Right lung (tissue), 5 donors: ENCODE results near the gene POLDIP3. TPM values are rescaled to one million over a fixed set of nuclear protein-coding genes. Genes with fewer than 3 reads are reported as not detected.

Source experiments
- DNase-seq, 2 donors: peaks; one replicate each; pipeline ENCODE4 v3.0.0-alpha.2; 2013
- polyA plus RNA-seq, 5 donors: library from polyadenylated mRNA; unstranded; fragments of 120-200 nt; gene quantifications; one replicate each; pipeline versions ENCODE4 v1.2.1 to v1.2.3, GENCODE V29; 2013; ENCODE audit warnings: inconsistent platforms in 1 of 5, low replicate concordance in 1 of 5; ENCODE audit not compliant: insufficient read length in 5 of 5, insufficient read depth in 1 of 5

POLDIP3 gene
- polyA plus RNA-seq, 5 donors: 106 to 116 (median 111) TPM

- DNase-seq: no peak
Measured at GRCh38 chr22:42644422-42645340, 30.0 kb upstream of the POLDIP3 start.

GRCh38 chr22:42643634-42644421 is 29.1 kb upstream of the POLDIP3 start:
- DNase-seq: no peak

- peak in 1 of 2 donors; percentile 55 for DNase-seq
Measured at GRCh38 chr22:42642806-42643633, 28.3 kb upstream of the POLDIP3 start.

- DNase-seq: no peak
Measured at GRCh38 chr22:42641801-42642413, 27.2 kb upstream of the POLDIP3 start.

- no peak for DNase-seq
Measured at GRCh38 chr22:42639541-42640241, 25.0 kb upstream of the POLDIP3 start.

GRCh38 chr22:42637555-42637954 is 22.9 kb upstream of the POLDIP3 start:
- no peak for DNase-seq

GRCh38 chr22:42636506-42636905 is 21.8 kb upstream of the POLDIP3 start:
- no peak for DNase-seq

- no peak for DNase-seq
Measured at GRCh38 chr22:42635531-42635930, 20.8 kb upstream of the POLDIP3 start.

- DNase-seq: no peak
Measured at GRCh38 chr22:42633013-42633412, 18.3 kb upstream of the POLDIP3 start.

GRCh38 chr22:42632096-42632495 is 17.4 kb upstream of the POLDIP3 start:
- no peak for DNase-seq

- DNase-seq: no peak
Measured at GRCh38 chr22:42630901-42631602, 16.4 kb upstream of the POLDIP3 start.

- DNase-seq: no peak
Measured at GRCh38 chr22:42630211-42630610, 15.5 kb upstream of the POLDIP3 start.

- DNase-seq: no peak
Measured at GRCh38 chr22:42627981-42628380, 13.3 kb upstream of the POLDIP3 start.

- DNase-seq: no peak
Measured at GRCh38 chr22:42626951-42627625, 12.4 kb upstream of the POLDIP3 start.

- DNase-seq: no peak
Measured at GRCh38 chr22:42626431-42626830, 11.7 kb upstream of the POLDIP3 start.

GRCh38 chr22:42625416-42625815 is 10.7 kb upstream of the POLDIP3 start:
- DNase-seq: no peak

GRCh38 chr22:42624551-42625106 is 9.9 kb upstream of the POLDIP3 start:
- DNase-seq: no peak

GRCh38 chr22:42623756-42624441 is 9.2 kb upstream of the POLDIP3 start:
- peak in 1 of 2 donors; percentile 49 for DNase-seq
